Measurements from ENCODE around the gene KCTD19.
"Not testable (repeated sequence)": the region's sequence is repeated elsewhere in the genome, so short reads cannot be mapped to it uniquely, and the experiment has no call there.

Gene KCTD19

GRCh38 chr16:67326472-67327309 is at the start of gene KCTD19, which contains the start of gene LRRC36:
TSS of gene KCTD19 (minus strand) at chr16:67326741. CDS start at chr16:67326707, 34 bp downstream.
TSS of gene LRRC36 (plus strand) at chr16:67326815. CDS start at chr16:67326863, 48 bp downstream.
- Histone ChIP-seq H3K27me3 (ENCODE audit: low read depth, low read length) (no peaks in the 10 kb centered on the region), H3K27ac (ENCODE audit: low read length) (peak within 1 kb of the TSS; percentile 72), H3K4me1 (ENCODE audit: low read length) (peaks cover 21% of the 10 kb centered on the region), H3K4me2 (ENCODE audit: low read length) (peak within 1 kb of the TSS; percentile 99), H3K36me3 (replicated peaks; ENCODE audit: low read depth, low read length) (no peaks in the 10 kb centered on the region), H4K20me1 (ENCODE audit: insufficient read depth, low read length) (no peaks in the 10 kb centered on the region), H3K79me2 (ENCODE audit: low read length) (no peaks in the 10 kb centered on the region), H3K9me3 (ENCODE audit: insufficient read depth, low read length) (no peaks in the 10 kb centered on the region), H3K4me3 (ENCODE audit: low read length) (peak within 1 kb of the TSS; percentile 92), H3K9ac (ENCODE audit: low read length) (peak within 1 kb of the TSS; percentile 97), H2AFZ (ENCODE audit: low read depth, low read length) (peak within 1 kb of the TSS; percentile 62; the same call in 1 of the 2 replicates)
- TF ChIP-seq EZH2phosphoT487 (IDR thresholded peaks at IDR 0.05; ENCODE audit: low read depth) (no peak), CTCF (IDR thresholded peaks at IDR 0.05; ENCODE audit: low read depth, low read length) (peak; percentile 65)

GRCh38 chr16:67376012-67376411 is 49.5 kb upstream of the KCTD19 start:
- H3K9ac ChIP-seq (ENCODE audit: low read length); H2AFZ ChIP-seq (ENCODE audit: low read depth, low read length); H3K79me2 ChIP-seq (ENCODE audit: low read length); H3K4me3 ChIP-seq (ENCODE audit: low read length); H3K4me2 ChIP-seq (ENCODE audit: low read length); H3K36me3 ChIP-seq (replicated peaks; ENCODE audit: low read depth, low read length); H3K9me3 ChIP-seq (ENCODE audit: insufficient read depth, low read length); H3K4me1 ChIP-seq (ENCODE audit: low read length); H4K20me1 ChIP-seq (ENCODE audit: insufficient read depth, low read length); H3K27ac ChIP-seq (ENCODE audit: low read length); H3K27me3 ChIP-seq (ENCODE audit: low read depth, low read length): not testable (repeated sequence)

- no peak overlapping the region for H2AFZ ChIP-seq (ENCODE audit: low read depth, low read length)
- no peak overlapping the region for H3K4me2 ChIP-seq (ENCODE audit: low read length)
- H3K36me3 ChIP-seq (replicated peaks; ENCODE audit: low read depth, low read length) = no peaks in the 10 kb centered on the region
- no peaks in the 10 kb centered on the region for H4K20me1 ChIP-seq (ENCODE audit: insufficient read depth, low read length)
- no peak overlapping the region for H3K4me3 ChIP-seq (ENCODE audit: low read length)
- TF ChIP-seq EZH2phosphoT487 (IDR thresholded peaks at IDR 0.05; ENCODE audit: low read depth) = no peak
- TF ChIP-seq CTCF (IDR thresholded peaks at IDR 0.05; ENCODE audit: low read depth, low read length) = peak; percentile 58
- H3K9me3 ChIP-seq (ENCODE audit: insufficient read depth, low read length) = peaks cover 8% of the 10 kb centered on the region
- no peak overlapping the region for H3K9ac ChIP-seq (ENCODE audit: low read length)
- no peaks in the 10 kb centered on the region for H3K79me2 ChIP-seq (ENCODE audit: low read length)
- H3K4me1 ChIP-seq (ENCODE audit: low read length) = no peaks in the 10 kb centered on the region
- no peaks in the 10 kb centered on the region for H3K27me3 ChIP-seq (ENCODE audit: low read depth, low read length)
- H3K27ac ChIP-seq (ENCODE audit: low read length) = no peak overlapping the region
Measured at GRCh38 chr16:67372664-67373063, 46.1 kb upstream of the KCTD19 start.

GRCh38 chr16:67370661-67371060 is 44.1 kb upstream of the KCTD19 start:
- Histone ChIP-seq H3K4me3 (ENCODE audit: low read length) (no peak overlapping the region), H3K79me2 (ENCODE audit: low read length) (no peaks in the 10 kb centered on the region), H3K36me3 (replicated peaks; ENCODE audit: low read depth, low read length) (no peaks in the 10 kb centered on the region), H3K4me2 (ENCODE audit: low read length) (no peak overlapping the region), H3K9me3 (ENCODE audit: insufficient read depth, low read length) (peaks cover 8% of the 10 kb centered on the region), H3K9ac (ENCODE audit: low read length) (no peak overlapping the region), H3K4me1 (ENCODE audit: low read length) (peaks cover 8% of the 10 kb centered on the region; the same call in 1 of the 2 replicates), H2AFZ (ENCODE audit: low read depth, low read length) (no peak overlapping the region), H4K20me1 (ENCODE audit: insufficient read depth, low read length) (no peaks in the 10 kb centered on the region), H3K27me3 (ENCODE audit: low read depth, low read length) (no peaks in the 10 kb centered on the region), H3K27ac (ENCODE audit: low read length) (no peak overlapping the region)
- TF ChIP-seq CTCF (IDR thresholded peaks at IDR 0.05; ENCODE audit: low read depth, low read length) (no peak), EZH2phosphoT487 (IDR thresholded peaks at IDR 0.05; ENCODE audit: low read depth) (no peak)
